Measurements from ENCODE around the gene NELFB.

DNA sequence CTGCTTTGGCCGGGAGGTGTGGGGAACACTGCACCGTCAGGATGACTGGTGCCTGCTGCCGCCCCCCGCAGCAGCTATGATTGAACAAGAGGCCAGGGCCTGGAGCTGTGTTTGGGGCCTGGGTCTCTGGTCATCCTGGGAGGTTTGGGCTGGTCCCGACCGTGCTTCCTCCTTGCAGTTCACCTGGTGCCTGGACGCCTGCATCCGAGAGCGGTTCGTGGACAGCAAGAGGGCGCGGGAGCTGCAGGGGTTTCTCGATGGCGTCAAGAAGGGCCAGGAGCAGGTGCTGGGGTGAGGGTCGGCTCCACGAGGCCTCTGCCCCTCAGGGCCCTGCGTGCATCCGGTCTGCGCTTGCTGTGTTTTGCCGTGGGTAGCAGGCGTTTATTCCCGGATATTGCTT, 8.9 kb downstream of the NELFB start:
- TF ChIP-seq, protein P1, sequence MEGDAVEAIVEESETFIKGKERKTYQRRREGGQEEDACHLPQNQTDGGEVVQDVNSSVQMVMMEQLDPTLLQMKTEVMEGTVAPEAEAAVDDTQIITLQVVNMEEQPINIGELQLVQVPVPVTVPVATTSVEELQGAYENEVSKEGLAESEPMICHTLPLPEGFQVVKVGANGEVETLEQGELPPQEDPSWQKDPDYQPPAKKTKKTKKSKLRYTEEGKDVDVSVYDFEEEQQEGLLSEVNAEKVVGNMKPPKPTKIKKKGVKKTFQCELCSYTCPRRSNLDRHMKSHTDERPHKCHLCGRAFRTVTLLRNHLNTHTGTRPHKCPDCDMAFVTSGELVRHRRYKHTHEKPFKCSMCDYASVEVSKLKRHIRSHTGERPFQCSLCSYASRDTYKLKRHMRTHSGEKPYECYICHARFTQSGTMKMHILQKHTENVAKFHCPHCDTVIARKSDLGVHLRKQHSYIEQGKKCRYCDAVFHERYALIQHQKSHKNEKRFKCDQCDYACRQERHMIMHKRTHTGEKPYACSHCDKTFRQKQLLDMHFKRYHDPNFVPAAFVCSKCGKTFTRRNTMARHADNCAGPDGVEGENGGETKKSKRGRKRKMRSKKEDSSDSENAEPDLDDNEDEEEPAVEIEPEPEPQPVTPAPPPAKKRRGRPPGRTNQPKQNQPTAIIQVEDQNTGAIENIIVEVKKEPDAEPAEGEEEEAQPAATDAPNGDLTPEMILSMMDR (IDR thresholded peaks at IDR 0.05), result no peak
- TF ChIP-seq, protein P2, sequence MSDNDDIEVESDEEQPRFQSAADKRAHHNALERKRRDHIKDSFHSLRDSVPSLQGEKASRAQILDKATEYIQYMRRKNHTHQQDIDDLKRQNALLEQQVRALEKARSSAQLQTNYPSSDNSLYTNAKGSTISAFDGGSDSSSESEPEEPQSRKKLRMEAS (CRISPR knock-in tag; IDR thresholded peaks at IDR 0.05), result no peak

All from WTC11 (cell line).